H1 (cell line): ENCODE results near the gene ZFAND3. TPM values are rescaled to one million over a fixed set of nuclear protein-coding genes. Genes with fewer than 3 reads are reported as not detected.

Experiments used
- CTCF ChIA-PET: fragments of 300-600 bp; sonication (Branson Sonifier 250); formaldehyde crosslinking; loops from one replicate; lab custom pipeline; 2021; ENCODE audit not compliant: partially characterized antibody; lab: Charles Lee
- POLR2A ChIA-PET: fragments of 300-600 bp; sonication (Branson Sonifier 250); formaldehyde crosslinking; loops from one replicate; lab custom pipeline; 2021; ENCODE audit warnings: inconsistent platforms; ENCODE audit not compliant: partially characterized antibody; lab: Charles Lee
- DNase-seq, 2 experiments: peaks; one replicate each; pipeline versions ENCODE4 v3.0.0 to v3.0.0-alpha.2; 2010 to 2022; ENCODE audit warnings: low spot score in 2 of 2, low read depth in 1 of 2, mixed read lengths in 1 of 2
- FAIRE-seq: peaks from 2 replicates; lab custom pipeline; 2011; peaks lifted over from hg19 to GRCh38; lab: Jason Lieb, UNC
- H2AFZ ChIP-seq: 2 replicates; pipeline ENCODE4 v1.8.1; 2012; ENCODE audit warnings: low read length, inconsistent platforms
- H2AK5ac ChIP-seq: 2 replicates; pipeline ENCODE4 v1.6.1; 2013; ENCODE audit warnings: low read depth, low read length
- H2BK120ac ChIP-seq: replicated peaks from 2 replicates; pipeline ENCODE3; 2013; ENCODE audit warnings: low read depth, low read length, inconsistent platforms
- H2BK12ac ChIP-seq: 2 replicates; pipeline ENCODE4 v1.6.1; 2013; ENCODE audit warnings: low read depth, low read length
- H2BK15ac ChIP-seq: 2 replicates; pipeline ENCODE4 v1.6.1; 2013; ENCODE audit warnings: low read length
- H2BK20ac ChIP-seq: 2 replicates; pipeline ENCODE4 v1.6.1; 2013; ENCODE audit warnings: low read length
- H2BK5ac ChIP-seq: 2 replicates; pipeline ENCODE4 v1.6.1; 2013; ENCODE audit warnings: low read depth, low read length
- H3K14ac ChIP-seq: 2 replicates; pipeline ENCODE4 v1.6.1; 2013; ENCODE audit warnings: inconsistent platforms; ENCODE audit not compliant: insufficient read length
- H3K18ac ChIP-seq: 2 replicates; pipeline ENCODE4 v1.6.1; 2013; ENCODE audit warnings: low read length; ENCODE audit errors: extremely low read depth
- H3K23ac ChIP-seq: 2 replicates; pipeline ENCODE4 v1.6.1; 2013; ENCODE audit warnings: inconsistent platforms; ENCODE audit not compliant: insufficient read length
- H3K23me2 ChIP-seq: 2 replicates; pipeline ENCODE4 v1.6.1; 2013; ENCODE audit warnings: low read depth, low read length
- H3K27ac ChIP-seq: 2 replicates; pipeline ENCODE4 v1.6.1; 2011; ENCODE audit warnings: low read depth, low read length, inconsistent platforms
- H3K27me3 ChIP-seq, 4 experiments: replicated peaks in 1 of 4; 1 replicate in 1 of 4; 2 replicates in 3 of 4; pipeline versions ENCODE4 v1.6.1 to v1.8.1; 2011 to 2013; ENCODE audit warnings: low read length in 3 of 4, mild to moderate bottlenecking in 3 of 4, inconsistent platforms in 2 of 4, mixed read lengths in 2 of 4, moderate library complexity in 1 of 4; ENCODE audit not compliant: control insufficient read depth in 3 of 4, insufficient read depth in 3 of 4; ENCODE audit errors: extremely low read depth in 1 of 4
- H3K36me3 ChIP-seq, 4 experiments: 2 replicates each; pipeline versions ENCODE4 v1.6.1 to v1.8.1; 2011 to 2013; ENCODE audit warnings: mild to moderate bottlenecking in 4 of 4, low read length in 3 of 4, moderate library complexity in 2 of 4, control low read depth in 1 of 4, inconsistent platforms in 1 of 4; ENCODE audit not compliant: insufficient read depth in 4 of 4, control insufficient read depth in 2 of 4
- H3K4ac ChIP-seq: replicated peaks from 2 replicates; pipeline ENCODE3; 2013; ENCODE audit warnings: low read length, low read depth, mixed read lengths, inconsistent platforms; ENCODE audit not compliant: insufficient read length
- H3K4me1 ChIP-seq, 4 experiments: replicated peaks in 1 of 4; 1 replicate in 1 of 4; 2 replicates in 3 of 4; pipeline versions ENCODE4 v1.6.1 to v1.8.1; 2011 to 2013; ENCODE audit warnings: low read length in 3 of 4, inconsistent platforms in 2 of 4, mixed read lengths in 1 of 4; ENCODE audit not compliant: insufficient read depth in 4 of 4, control insufficient read depth in 3 of 4
- H3K4me2 ChIP-seq, 2 experiments: 2 replicates each; pipeline versions ENCODE4 v1.6.1 to v1.8.1; 2011 to 2013; ENCODE audit warnings: low read depth in 2 of 2, low read length in 2 of 2, control low read depth in 1 of 2, inconsistent platforms in 1 of 2, mild to moderate bottlenecking in 1 of 2; ENCODE audit not compliant: insufficient read depth in 1 of 2
- H3K4me3 ChIP-seq, 4 experiments: fragments of 200-600, 300-600 bp in 1 of 4; sonication (generic), shearing (Covaris generic), sonication (Bioruptor Twin) in 1 of 4; 2 replicates each; pipeline versions ENCODE4 v1.5.1 to v1.8.1; 2011 to 2016; ENCODE audit warnings: low read length in 4 of 4, low read depth in 3 of 4, control low read depth in 2 of 4, inconsistent platforms in 2 of 4, mild to moderate bottlenecking in 2 of 4, mixed read lengths in 1 of 4, moderate library complexity in 1 of 4; ENCODE audit not compliant: insufficient read depth in 2 of 4; ENCODE audit errors: extremely low read depth in 1 of 4
- H3K56ac ChIP-seq: replicated peaks from 2 replicates; pipeline ENCODE3; 2013; ENCODE audit warnings: low read depth, mild to moderate bottlenecking, mixed read lengths, low read length, inconsistent platforms; ENCODE audit not compliant: insufficient read length
- H3K79me1 ChIP-seq: 2 replicates; pipeline ENCODE4 v1.6.1; 2013; ENCODE audit warnings: low read depth, low read length, control low read depth
- H3K79me2 ChIP-seq, 2 experiments: 2 replicates each; pipeline versions ENCODE4 v1.6.1 to v1.8.1; 2012 to 2013; ENCODE audit warnings: low read length in 2 of 2, mild to moderate bottlenecking in 2 of 2, inconsistent platforms in 1 of 2; ENCODE audit not compliant: insufficient read depth in 2 of 2, control insufficient read depth in 1 of 2
- H3K9ac ChIP-seq, 4 experiments: replicated peaks in 1 of 4; 1 replicate in 1 of 4; 2 replicates in 3 of 4; pipeline versions ENCODE4 v1.6.1 to v1.8.1; 2011 to 2013; ENCODE audit warnings: low read depth in 3 of 4, low read length in 3 of 4, control low read depth in 2 of 4, mild to moderate bottlenecking in 2 of 4, moderate library complexity in 2 of 4, inconsistent platforms in 1 of 4; ENCODE audit errors: extremely low read depth in 1 of 4
- H3K9me3 ChIP-seq, 2 experiments: 2 replicates each; pipeline versions ENCODE4 v1.6.1 to v1.8.1; 2012 to 2013; ENCODE audit warnings: mild to moderate bottlenecking in 2 of 2, moderate library complexity in 2 of 2, control low read depth in 1 of 2, inconsistent platforms in 1 of 2, low read depth in 1 of 2, low read length in 1 of 2, mixed read lengths in 1 of 2; ENCODE audit not compliant: insufficient read depth in 2 of 2
- H4K20me1 ChIP-seq, 2 experiments: replicated peaks in 1 of 2; 2 replicates each; pipeline versions ENCODE3 to v1.8.1; 2011 to 2013; ENCODE audit warnings: inconsistent platforms in 2 of 2, low read length in 2 of 2, mild to moderate bottlenecking in 1 of 2; ENCODE audit not compliant: insufficient read depth in 2 of 2, control insufficient read depth in 1 of 2
- H4K5ac ChIP-seq: 2 replicates; pipeline ENCODE4 v1.6.1; 2013; ENCODE audit warnings: low read length, low read depth, mixed read lengths, inconsistent platforms; ENCODE audit not compliant: insufficient read length
- H4K8ac ChIP-seq: 2 replicates; pipeline ENCODE4 v1.8.0; 2013; ENCODE audit warnings: mild to moderate bottlenecking, moderate library complexity, low read length, inconsistent platforms; ENCODE audit not compliant: insufficient read depth; ENCODE audit errors: extremely low read depth
- H4K91ac ChIP-seq: replicated peaks from 2 replicates; pipeline ENCODE3; 2013; ENCODE audit warnings: low read length, mixed read lengths, inconsistent platforms; ENCODE audit not compliant: insufficient read length
- POLR2A ChIP-seq, 2 experiments: IDR thresholded peaks; 1 replicate in 1 of 2; 2 replicates in 1 of 2; pipeline ENCODE4 v1.6.1; 2011; ENCODE audit warnings: low read depth in 2 of 2, low read length in 2 of 2, mild to moderate bottlenecking in 2 of 2; ENCODE audit errors: control extremely low read depth in 1 of 2
- SIRT6 ChIP-seq: IDR thresholded peaks from one replicate; pipeline ENCODE4 v1.7.1; 2012; ENCODE audit warnings: low read length, inconsistent platforms
- SRF ChIP-seq: IDR thresholded peaks from 2 replicates; pipeline ENCODE4 v1.6.1; 2011; ENCODE audit warnings: mild to moderate bottlenecking, low read depth, low read length, moderate library complexity
- WGBS, 2 experiments: shearing (Covaris generic) in 1 of 2; methylation state at CpG; one replicate each; pipeline versions ENCODE4 v1.1.6 to v1.1.7; 2013 to 2015; ENCODE audit warnings: low lambda C conversion rate in 2 of 2, mixed read lengths in 2 of 2, inconsistent platforms in 1 of 2, low coverage in 1 of 2, missing lambda C conversion rate in 1 of 2; ENCODE audit not compliant: insufficient replicate concordance in 2 of 2, insufficient coverage in 1 of 2, insufficient read length in 1 of 2; ENCODE audit errors: extremely low coverage in 1 of 2, missing lambda C conversion rate in 1 of 2; 5-methylcytosine and 5-hydroxymethylcytosine counted together
- polyA plus RNA-seq, 7 experiments: library from polyadenylated mRNA; depleted of rRNA in 3 of 7; stranded (reverse) in 5 of 7; unstranded in 2 of 7; fragments of >200 nt in 5 of 7; fragments of 200-250 nt in 2 of 7; gene quantifications; 1 replicate in 5 of 7; 2 replicates in 1 of 7; 4 replicates in 1 of 7; pipeline versions ENCODE4 v1.2.1 to v1.2.3, GENCODE V29; 2011 to 2013; ENCODE audit warnings: missing spikeins in 2 of 7, mixed read lengths in 2 of 7
- total RNA-seq: library from RNA; stranded (reverse); fragmentation: NEBNext Ultra II Directional; extraction: Animal tissue kit (Norgen Biotek cat#: 25700); gene quantifications from 2 replicates; pipeline ENCODE4 v1.2.1, GENCODE V29; 2021

Gene ZFAND3
- total and polyA plus RNA-seq, 2 of the 8 experiments (the other 6 are each of a cell fraction or from before 2014, with no cell fraction given) = 13.0 to 51.3 TPM

GRCh38 chr6:38099221-38099620 is 279.7 kb downstream of the ZFAND3 start:
- Histone ChIP-seq H2BK12ac (no peak overlapping the region), H3K79me2 (no peaks in the 10 kb centered on the region), H3K9ac (no peak overlapping the region), H3K79me1 (no peaks in the 10 kb centered on the region), H3K9me3 (no peaks in the 10 kb centered on the region)
- TF ChIP-seq SRF = no peak
- no peak for TF ChIP-seq SIRT6
- TF ChIP-seq POLR2A (IDR thresholded peaks at IDR 0.05; ENCODE audit: control extremely low read depth in 1 of 2, low read depth in 2 of 2, low read length in 2 of 2) = no peak
- TF ChIP-seq, all 59 proteins: peak for 0
- H2AFZ ChIP-seq = no peak overlapping the region
- H3K27me3 ChIP-seq = no peaks in the 10 kb centered on the region
- H2BK5ac ChIP-seq = no peak overlapping the region
- ChIA-PET POLR2A (no interaction called here), CTCF (interaction anchor here (1.0 to 1.9 kb wide), 3 partner anchors 11 to 367 kb away, joined by 3 to 7 read pairs (median 3); no protein-coding TSS in a partner anchor)
- H4K5ac ChIP-seq = no peak overlapping the region
- H3K4ac ChIP-seq = no peak overlapping the region
- no peak overlapping the region for H3K18ac ChIP-seq
- H3K36me3 ChIP-seq = no peaks in the 10 kb centered on the region
- no peak overlapping the region for H2BK15ac ChIP-seq
- no peak overlapping the region for H4K91ac ChIP-seq
- H3K23me2 ChIP-seq = no peaks in the 10 kb centered on the region
- H3K4me1 ChIP-seq = no peaks in the 10 kb centered on the region
- no peak overlapping the region for H2AK5ac ChIP-seq
- H3K23ac ChIP-seq = no peak overlapping the region
- H2BK20ac ChIP-seq = no peak overlapping the region
- no peak overlapping the region; the same call in 1 of the 2 replicates for H4K8ac ChIP-seq
- H4K20me1 ChIP-seq = no peaks in the 10 kb centered on the region
- H3K27ac ChIP-seq = no peak overlapping the region
- H3K4me2 ChIP-seq = no peak overlapping the region
- WGBS, 2 experiments = 93% methylated on average over 1 of the region's 1 CpG; no CpG with 5 or more reads in 1 of the 2 experiments
- H3K4me3 ChIP-seq = no peak overlapping the region
- H2BK120ac ChIP-seq = no peak overlapping the region
- H3K56ac ChIP-seq = no peak overlapping the region
- FAIRE-seq (no peak), DNase-seq (no peak)
- no peak overlapping the region for H3K14ac ChIP-seq
